ENCODE measurements around the gene CDK8.

CDK8 gene

GRCh38 chr13:26324867-26325266, 70.9 kb downstream of the CDK8 start:
- no peak overlapping the region for H2BK15ac ChIP-seq (replicated peaks; ENCODE audit: low read depth)
- H3K4me2 ChIP-seq (ENCODE audit: low read length): no peak overlapping the region
- H3K79me1 ChIP-seq (ENCODE audit: low read length): peaks cover 11% of the 10 kb centered on the region
- H3K18ac ChIP-seq (ENCODE audit: low read length): no peak overlapping the region
- H3K27me3 ChIP-seq (ENCODE audit: insufficient read depth, low read length, poor library complexity): no peaks in the 10 kb centered on the region
- no peak overlapping the region for H2BK5ac ChIP-seq (ENCODE audit: low read length)
- H3K4me3 ChIP-seq (ENCODE audit: low read length): no peak overlapping the region
- H2AK5ac ChIP-seq (ENCODE audit: low read length): no peak overlapping the region
- no peaks in the 10 kb centered on the region for H3K36me3 ChIP-seq (ENCODE audit: control insufficient read depth, insufficient read depth, low read length)
- H4K5ac ChIP-seq (ENCODE audit: low read length): no peak overlapping the region
- no peak overlapping the region for H3K9ac ChIP-seq (ENCODE audit: low read length)
- no peak overlapping the region for H4K8ac ChIP-seq (ENCODE audit: low read depth, low read length)
- DNase-seq: no peak
- H3K56ac ChIP-seq (ENCODE audit: low read length): no peak overlapping the region
- H2BK120ac ChIP-seq (ENCODE audit: low read depth, low read length): no peak overlapping the region
- H3K4me1 ChIP-seq (ENCODE audit: control insufficient read depth, low read depth, low read length): peaks cover 8% of the 10 kb centered on the region
- no peak overlapping the region for H3K23ac ChIP-seq (ENCODE audit: low read length)
- no peak overlapping the region for H3K27ac ChIP-seq (ENCODE audit: low read depth, low read length)
- peaks cover 11% of the 10 kb centered on the region for H3K79me2 ChIP-seq (ENCODE audit: control insufficient read depth, insufficient read depth, low read length)
- H3K4ac ChIP-seq (ENCODE audit: low read depth, low read length): no peak overlapping the region

DNA sequence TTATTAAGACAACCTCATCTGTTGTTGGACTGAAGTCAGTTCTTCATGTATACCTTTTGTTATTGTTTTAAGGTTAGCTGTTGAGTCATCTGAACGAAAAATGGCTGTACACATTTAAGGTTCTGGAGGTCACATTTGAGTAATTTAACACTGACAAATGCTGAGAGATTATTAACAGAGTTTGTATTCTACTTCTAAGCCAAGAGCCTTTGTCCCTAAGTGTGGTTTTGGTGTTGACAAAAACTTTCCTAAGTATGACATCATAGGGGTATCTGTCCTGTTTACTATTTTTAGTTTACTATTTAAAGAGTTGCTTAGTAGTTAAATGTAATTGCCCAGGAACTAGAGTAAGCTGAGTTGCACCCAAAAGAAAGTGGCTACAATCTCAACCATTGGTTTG, 71.9 kb downstream of the CDK8 start:
- peaks cover 8% of the 10 kb centered on the region for H3K4me1 ChIP-seq (ENCODE audit: control insufficient read depth, low read depth, low read length)

DNA sequence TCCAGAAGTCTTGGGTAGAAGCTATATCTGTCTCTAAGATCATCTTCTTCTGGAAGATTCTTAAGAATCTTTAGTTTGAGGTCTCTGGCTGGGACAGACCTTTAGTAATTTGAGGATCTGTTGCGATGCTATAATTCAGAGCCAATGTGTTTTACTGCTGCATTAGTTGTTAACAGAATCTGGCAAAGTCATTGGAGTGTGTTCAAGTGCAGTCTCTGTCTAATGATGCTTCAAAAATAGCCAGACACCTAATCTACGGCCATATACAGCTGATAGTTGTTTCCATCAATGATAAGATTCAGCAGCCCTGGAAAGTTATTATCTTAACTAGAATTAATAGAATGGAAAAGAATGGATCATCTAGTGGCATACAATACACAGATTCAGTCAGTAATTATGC, 72.6 kb downstream of the CDK8 start:
- no peak overlapping the region for H2AK5ac ChIP-seq (ENCODE audit: low read length)
- H2BK120ac ChIP-seq (ENCODE audit: low read depth, low read length): no peak overlapping the region
- no peak overlapping the region for H2BK15ac ChIP-seq (replicated peaks; ENCODE audit: low read depth)
- H3K18ac ChIP-seq (ENCODE audit: low read length): no peak overlapping the region
- no peaks in the 10 kb centered on the region for H3K36me3 ChIP-seq (ENCODE audit: control insufficient read depth, insufficient read depth, low read length)
- no CpG with 5 or more reads among the region's 2 CpGs for WGBS (ENCODE audit: extremely low coverage, insufficient coverage, low lambda C conversion rate)
- H2BK5ac ChIP-seq (ENCODE audit: low read length): no peak overlapping the region
- H4K5ac ChIP-seq (ENCODE audit: low read length): no peak overlapping the region
- no peak overlapping the region for H3K4me2 ChIP-seq (ENCODE audit: low read length)
- H3K27me3 ChIP-seq (ENCODE audit: insufficient read depth, low read length, poor library complexity): no peaks in the 10 kb centered on the region
- no peak overlapping the region for H4K8ac ChIP-seq (ENCODE audit: low read depth, low read length)
- H3K4ac ChIP-seq (ENCODE audit: low read depth, low read length): no peak overlapping the region
- peaks cover 16% of the 10 kb centered on the region for H3K79me2 ChIP-seq (ENCODE audit: control insufficient read depth, insufficient read depth, low read length)
- no peak for DNase-seq
- H3K4me1 ChIP-seq (ENCODE audit: control insufficient read depth, low read depth, low read length): peaks cover 8% of the 10 kb centered on the region
- no peak overlapping the region for H3K9ac ChIP-seq (ENCODE audit: low read length)
- H3K56ac ChIP-seq (ENCODE audit: low read length): no peak overlapping the region
- H3K4me3 ChIP-seq (ENCODE audit: low read length): no peak overlapping the region
- no peak overlapping the region for H3K27ac ChIP-seq (ENCODE audit: low read depth, low read length)
- no peak overlapping the region for H3K23ac ChIP-seq (ENCODE audit: low read length)
- peaks cover 13% of the 10 kb centered on the region for H3K79me1 ChIP-seq (ENCODE audit: low read length)

More for the DNA sequence above, 71.9 kb downstream of the CDK8 start:
- H2AK5ac ChIP-seq (ENCODE audit: low read length): no peak overlapping the region
- H2BK15ac ChIP-seq (replicated peaks; ENCODE audit: low read depth): no peak overlapping the region
- no peak overlapping the region for H4K8ac ChIP-seq (ENCODE audit: low read depth, low read length)
- H2BK5ac ChIP-seq (ENCODE audit: low read length): no peak overlapping the region
- no peak overlapping the region for H3K23ac ChIP-seq (ENCODE audit: low read length)
- no peak overlapping the region for H2BK120ac ChIP-seq (ENCODE audit: low read depth, low read length)
- H3K27ac ChIP-seq (ENCODE audit: low read depth, low read length): no peak overlapping the region
- no peaks in the 10 kb centered on the region for H3K36me3 ChIP-seq (ENCODE audit: control insufficient read depth, insufficient read depth, low read length)
- no peak overlapping the region for H3K4ac ChIP-seq (ENCODE audit: low read depth, low read length)
- H3K4me3 ChIP-seq (ENCODE audit: low read length): no peak overlapping the region
- H3K4me2 ChIP-seq (ENCODE audit: low read length): no peak overlapping the region
- H3K18ac ChIP-seq (ENCODE audit: low read length): no peak overlapping the region
- no peaks in the 10 kb centered on the region for H3K27me3 ChIP-seq (ENCODE audit: insufficient read depth, low read length, poor library complexity)
- DNase-seq: no peak
- H3K79me1 ChIP-seq (ENCODE audit: low read length): peaks cover 13% of the 10 kb centered on the region
- no peak overlapping the region for H3K9ac ChIP-seq (ENCODE audit: low read length)
- no CpG with 5 or more reads among the region's 1 CpG for WGBS (ENCODE audit: extremely low coverage, insufficient coverage, low lambda C conversion rate)
- no peak overlapping the region for H4K5ac ChIP-seq (ENCODE audit: low read length)
- peaks cover 15% of the 10 kb centered on the region for H3K79me2 ChIP-seq (ENCODE audit: control insufficient read depth, insufficient read depth, low read length)
- no peak overlapping the region for H3K56ac ChIP-seq (ENCODE audit: low read length)

- H3K79me2 ChIP-seq (ENCODE audit: control insufficient read depth, insufficient read depth, low read length): peaks cover 11% of the 10 kb centered on the region
- no peaks in the 10 kb centered on the region for H3K36me3 ChIP-seq (ENCODE audit: control insufficient read depth, insufficient read depth, low read length)
- H3K27me3 ChIP-seq (ENCODE audit: insufficient read depth, low read length, poor library complexity): no peaks in the 10 kb centered on the region
- H4K8ac ChIP-seq (ENCODE audit: low read depth, low read length): no peak overlapping the region
- H4K5ac ChIP-seq (ENCODE audit: low read length): no peak overlapping the region
- no peak overlapping the region for H3K9ac ChIP-seq (ENCODE audit: low read length)
- H2AK5ac ChIP-seq (ENCODE audit: low read length): no peak overlapping the region
- H3K23ac ChIP-seq (ENCODE audit: low read length): no peak overlapping the region
- no peak overlapping the region for H3K56ac ChIP-seq (ENCODE audit: low read length)
- H3K79me1 ChIP-seq (ENCODE audit: low read length): peaks cover 8% of the 10 kb centered on the region
- H3K4me3 ChIP-seq (ENCODE audit: low read length): no peak overlapping the region
- H3K27ac ChIP-seq (ENCODE audit: low read depth, low read length): no peak overlapping the region
- no peak overlapping the region for H3K4me2 ChIP-seq (ENCODE audit: low read length)
- no peak overlapping the region for H2BK15ac ChIP-seq (replicated peaks; ENCODE audit: low read depth)
- no CpG with 5 or more reads among the region's 1 CpG for WGBS (ENCODE audit: extremely low coverage, insufficient coverage, low lambda C conversion rate)
- no peak overlapping the region for H3K4ac ChIP-seq (ENCODE audit: low read depth, low read length)
- no peak for DNase-seq
- no peak overlapping the region for H3K18ac ChIP-seq (ENCODE audit: low read length)
- no peak overlapping the region for H2BK5ac ChIP-seq (ENCODE audit: low read length)
- no peak overlapping the region for H2BK120ac ChIP-seq (ENCODE audit: low read depth, low read length)
- H3K4me1 ChIP-seq (ENCODE audit: control insufficient read depth, low read depth, low read length): no peaks in the 10 kb centered on the region
These were observed 74.2 kb downstream of the CDK8 start for GRCh38 chr13:26327940-26328725.

GRCh38 chr13:26335158-26335557, 81.2 kb downstream of the CDK8 start:
- no peak overlapping the region for H3K9ac ChIP-seq (ENCODE audit: low read length)
- no peaks in the 10 kb centered on the region for H3K36me3 ChIP-seq (ENCODE audit: control insufficient read depth, insufficient read depth, low read length)
- H3K4me1 ChIP-seq (ENCODE audit: control insufficient read depth, low read depth, low read length): no peaks in the 10 kb centered on the region
- H3K4ac ChIP-seq (ENCODE audit: low read depth, low read length): no peak overlapping the region
- no peak overlapping the region for H2AK5ac ChIP-seq (ENCODE audit: low read length)
- peaks cover 7% of the 10 kb centered on the region for H3K79me2 ChIP-seq (ENCODE audit: control insufficient read depth, insufficient read depth, low read length)
- H4K8ac ChIP-seq (ENCODE audit: low read depth, low read length): no peak overlapping the region
- no peak overlapping the region for H3K4me2 ChIP-seq (ENCODE audit: low read length)
- peaks cover 6% of the 10 kb centered on the region for H3K79me1 ChIP-seq (ENCODE audit: low read length)
- no CpG with 5 or more reads among the region's 5 CpGs for WGBS (ENCODE audit: extremely low coverage, insufficient coverage, low lambda C conversion rate)
- H3K27me3 ChIP-seq (ENCODE audit: insufficient read depth, low read length, poor library complexity): no peaks in the 10 kb centered on the region
- no peak overlapping the region for H3K27ac ChIP-seq (ENCODE audit: low read depth, low read length)
- no peak for DNase-seq
- H2BK120ac ChIP-seq (ENCODE audit: low read depth, low read length): no peak overlapping the region
- H4K5ac ChIP-seq (ENCODE audit: low read length): no peak overlapping the region
- H3K56ac ChIP-seq (ENCODE audit: low read length): no peak overlapping the region
- H2BK5ac ChIP-seq (ENCODE audit: low read length): no peak overlapping the region
- no peak overlapping the region for H2BK15ac ChIP-seq (replicated peaks; ENCODE audit: low read depth)
- H3K23ac ChIP-seq (ENCODE audit: low read length): no peak overlapping the region
- H3K18ac ChIP-seq (ENCODE audit: low read length): no peak overlapping the region
- no peak overlapping the region for H3K4me3 ChIP-seq (ENCODE audit: low read length)

DNA sequence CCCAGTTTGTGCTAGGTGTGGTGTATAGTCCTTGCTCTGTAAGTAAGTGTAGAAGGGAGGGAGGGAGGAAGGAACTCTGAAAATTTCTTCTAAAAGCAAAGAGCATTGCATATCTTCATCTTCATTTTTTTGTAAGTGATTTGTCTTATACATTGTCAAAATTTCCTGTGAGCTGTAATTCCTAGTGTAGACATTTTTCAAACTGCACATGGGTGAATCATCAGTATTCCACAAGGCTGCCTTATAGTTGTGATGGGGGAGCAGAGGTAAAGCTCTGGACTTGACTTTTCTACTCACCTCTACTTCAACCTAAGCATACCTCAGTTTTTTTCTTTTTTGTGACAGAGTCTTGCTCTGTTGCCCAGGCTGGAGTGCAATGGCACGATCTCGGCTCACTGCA, 86.9 kb downstream of the CDK8 start:
- Histone ChIP-seq H3K36me3 (ENCODE audit: control insufficient read depth, insufficient read depth, low read length) (no peaks in the 10 kb centered on the region), H3K9ac (ENCODE audit: low read length) (no peak overlapping the region), H3K56ac (ENCODE audit: low read length) (no peak overlapping the region), H3K23ac (ENCODE audit: low read length) (no peak overlapping the region), H3K27ac (ENCODE audit: low read depth, low read length) (no peak overlapping the region), H3K27me3 (ENCODE audit: insufficient read depth, low read length, poor library complexity) (no peaks in the 10 kb centered on the region), H4K8ac (ENCODE audit: low read depth, low read length) (no peak overlapping the region), H2BK5ac (ENCODE audit: low read length) (no peak overlapping the region), H3K4me2 (ENCODE audit: low read length) (no peak overlapping the region), H2BK15ac (replicated peaks; ENCODE audit: low read depth) (no peak overlapping the region), H3K18ac (ENCODE audit: low read length) (no peak overlapping the region), H2AK5ac (ENCODE audit: low read length) (no peak overlapping the region), H3K4me1 (ENCODE audit: control insufficient read depth, low read depth, low read length) (no peaks in the 10 kb centered on the region), H2BK120ac (ENCODE audit: low read depth, low read length) (no peak overlapping the region), H4K5ac (ENCODE audit: low read length) (no peak overlapping the region), H3K79me2 (ENCODE audit: control insufficient read depth, insufficient read depth, low read length) (no peaks in the 10 kb centered on the region), H3K4ac (ENCODE audit: low read depth, low read length) (no peak overlapping the region), H3K79me1 (ENCODE audit: low read length) (peaks cover 4% of the 10 kb centered on the region), H3K4me3 (ENCODE audit: low read length) (no peak overlapping the region)
- no peak for DNase-seq
- WGBS (ENCODE audit: extremely low coverage, insufficient coverage, low lambda C conversion rate): no CpG with 5 or more reads among the region's 2 CpGs
